ENCODE data around the gene RAB3GAP1.

- peak; percentile 55; the same call in 1 of the 2 replicates for TF ChIP-seq CEBPB (IDR thresholded peaks at IDR 0.05)
- no peak for TF ChIP-seq NFIC (IDR thresholded peaks at IDR 0.05)
- TF ChIP-seq USF1 (IDR thresholded peaks at IDR 0.05): no peak
- TF ChIP-seq MAX (IDR thresholded peaks at IDR 0.05): no peak
- no peak for TF ChIP-seq RAD21 (IDR thresholded peaks at IDR 0.05; ENCODE audit: low read depth)
- TF ChIP-seq TAF1 (IDR thresholded peaks at IDR 0.05; ENCODE audit: low read depth): no peak
- TF ChIP-seq REST (IDR thresholded peaks at IDR 0.05; ENCODE audit: low read depth): no peak
- no peak for TF ChIP-seq EP300 (IDR thresholded peaks at IDR 0.05; ENCODE audit: borderline replicate concordance)
- TF ChIP-seq CREB1 (IDR thresholded peaks at IDR 0.05; ENCODE audit: low read depth): no peak
- no peak for TF ChIP-seq FOXM1 (IDR thresholded peaks at IDR 0.05; ENCODE audit: borderline replicate concordance, low read depth)
These were observed 11.1 kb downstream of the RAB3GAP1 start for GRCh38 chr2:135063210-135063609.
